Fibroblast of the aortic adventitia (primary cell): ENCODE results near the gene CAD. TPM values are rescaled to one million over a fixed set of nuclear protein-coding genes. Genes with fewer than 3 reads are reported as not detected.

Source experiments
- DNase-seq: peaks from one replicate; pipeline ENCODE4 v3.0.0-alpha.2; 2010; ENCODE audit warnings: low read depth
- H3K4me3 ChIP-seq: 2 replicates; pipeline ENCODE4 v1.5.1; 2011; ENCODE audit warnings: low read depth, mild to moderate bottlenecking, control low read depth, low read length, moderate library complexity
- CTCF ChIP-seq: IDR thresholded peaks from 2 replicates; pipeline ENCODE4 v1.5.1; 2011; ENCODE audit warnings: mild to moderate bottlenecking, low read length, control low read depth, inconsistent platforms; ENCODE audit not compliant: insufficient read depth
- total RNA-seq: library from RNA; depleted of rRNA; stranded (reverse); fragments of >200 nt; gene quantifications from 2 replicates; pipeline ENCODE4 v1.2.3, GENCODE V29; 2012; ENCODE audit warnings: low replicate concordance

The CAD gene
- total RNA-seq, 1 donor = 35.5 TPM

- TF ChIP-seq CTCF = no peak
- H3K4me3 ChIP-seq = no peak overlapping the region
- no peak for DNase-seq
Measured at GRCh38 chr2:27208486-27209050, 8.6 kb upstream of the CAD start.

- DNase-seq = no peak
Measured at GRCh38 chr2:27209621-27210401, 7.4 kb upstream of the CAD start.

GRCh38 chr2:27211241-27211942 lies 5.8 kb upstream of the CAD start:
- peak overlapping the region; percentile 88 for H3K4me3 ChIP-seq
- TF ChIP-seq CTCF = no peak
- DNase-seq = no peak

More at GRCh38 chr2:27209621-27210401, 7.4 kb upstream of the CAD start:
- H3K4me3 ChIP-seq = no peak overlapping the region
- TF ChIP-seq CTCF = no peak

- peak; percentile 83 for DNase-seq
- peak within 1 kb of the TSS; percentile 88 for H3K4me3 ChIP-seq
- no peak for TF ChIP-seq CTCF
Measured at GRCh38 chr2:27211943-27212625, 5.1 kb upstream of the CAD start, which contains the start of the genes ATRAID and SLC5A6. TSS of gene ATRAID (plus strand) at chr2:27212041. CDS start at chr2:27212369, 328 bp downstream. TSS of gene SLC5A6 (minus strand) at chr2:27212268. CDS start at chr2:27207650, 4,618 bp downstream.

GRCh38 chr2:27212626-27213471 lies 4.3 kb upstream of the CAD start:
- DNase-seq = peak; percentile 77
- no peak for TF ChIP-seq CTCF
- H3K4me3 ChIP-seq = peak overlapping the region; percentile 88

- TF ChIP-seq CTCF = no peak
- H3K4me3 ChIP-seq = no peak overlapping the region
- DNase-seq = no peak
Measured at GRCh38 chr2:27214941-27215340, 2.2 kb upstream of the CAD start.
